ENCODE results near the gene NWD2. TPM values are rescaled to one million over a fixed set of nuclear protein-coding genes. Genes with fewer than 3 reads are reported as not detected.

The NWD2 gene
- total and polyA plus RNA-seq, 2 experiments from 2014 or later: not detected

- no peak overlapping the region for H2AFZ ChIP-seq
These were observed 222.7 kb downstream of the NWD2 start for GRCh38 chr4:37467223-37467622.

GRCh38 chr4:37467824-37468223 is 223.3 kb downstream of the NWD2 start:
- in situ Hi-C loops (cut with MboI): loop anchor here (25.0 kb wide), 1 partner anchor 319 kb away; no protein-coding TSS in a partner anchor
- Histone ChIP-seq H3K9me3 (ENCODE audit: low read depth) (no peaks in the 10 kb centered on the region), H3K27ac (no peak overlapping the region), H3K79me2 (ENCODE audit: insufficient read depth) (no peaks in the 10 kb centered on the region), H2AFZ (no peak overlapping the region), H3K4me2 (ENCODE audit: unreplicated experiment) (no peak overlapping the region), H3K9ac (no peak overlapping the region), H4K20me1 (ENCODE audit: insufficient read depth) (no peaks in the 10 kb centered on the region), H3K9me2 (ENCODE audit: insufficient read depth) (no peaks in the 10 kb centered on the region), H3K27me3 (replicated peaks; ENCODE audit: insufficient read depth) (peaks cover 6% of the 10 kb centered on the region; the same call in 1 of the 2 replicates), H3F3A (ENCODE audit: insufficient read depth) (no peaks in the 10 kb centered on the region), H3K4me3 (no peak overlapping the region), H3K36me3 (ENCODE audit: low read depth) (no peaks in the 10 kb centered on the region), H3K4me1 (ENCODE audit: insufficient read depth) (no peaks in the 10 kb centered on the region)
- no peak for DNase-seq
- no peak for TF ChIP-seq EZH2phosphoT487 (IDR thresholded peaks at IDR 0.05; ENCODE audit: insufficient read depth, low read depth)
- TF ChIP-seq EZH2 (IDR thresholded peaks at IDR 0.05; ENCODE audit: insufficient read depth, poor library complexity, severe bottlenecking): no peak
- 43 to 62% methylated on average over 4 of the region's 4 CpGs for WGBS, 2 experiments (ENCODE audit: low coverage in 1 of 2, low lambda C conversion rate in 2 of 2, missing lambda C conversion rate in 2 of 2)

More at GRCh38 chr4:37467223-37467622, 222.7 kb downstream of the NWD2 start:
- no peaks in the 10 kb centered on the region for H3K9me2 ChIP-seq (ENCODE audit: insufficient read depth)
- no peak overlapping the region for H3K4me3 ChIP-seq
- DNase-seq: no peak
- no peaks in the 10 kb centered on the region for H3K9me3 ChIP-seq (ENCODE audit: low read depth)
- no peaks in the 10 kb centered on the region for H3F3A ChIP-seq (ENCODE audit: insufficient read depth)
- no peak overlapping the region for H3K4me2 ChIP-seq (ENCODE audit: unreplicated experiment)
- peaks cover 6% of the 10 kb centered on the region; the same call in 1 of the 2 replicates for H3K27me3 ChIP-seq (replicated peaks; ENCODE audit: insufficient read depth)
- no peak for TF ChIP-seq EZH2phosphoT487 (IDR thresholded peaks at IDR 0.05; ENCODE audit: insufficient read depth, low read depth)
- no peak for TF ChIP-seq EZH2 (IDR thresholded peaks at IDR 0.05; ENCODE audit: insufficient read depth, poor library complexity, severe bottlenecking)
- H3K27ac ChIP-seq: no peak overlapping the region
- H3K9ac ChIP-seq: no peak overlapping the region
- H3K79me2 ChIP-seq (ENCODE audit: insufficient read depth): no peaks in the 10 kb centered on the region
- 16 to 25% methylated on average over 3 of the region's 3 CpGs for WGBS, 2 experiments (ENCODE audit: low coverage in 1 of 2, low lambda C conversion rate in 2 of 2, missing lambda C conversion rate in 2 of 2)
- no peaks in the 10 kb centered on the region for H3K4me1 ChIP-seq (ENCODE audit: insufficient read depth)
- in situ Hi-C loops (cut with MboI): loop anchor here (25.0 kb wide), 1 partner anchor 320 kb away; no protein-coding TSS in a partner anchor
- no peaks in the 10 kb centered on the region for H4K20me1 ChIP-seq (ENCODE audit: insufficient read depth)
- no peaks in the 10 kb centered on the region for H3K36me3 ChIP-seq (ENCODE audit: low read depth)

DNA sequence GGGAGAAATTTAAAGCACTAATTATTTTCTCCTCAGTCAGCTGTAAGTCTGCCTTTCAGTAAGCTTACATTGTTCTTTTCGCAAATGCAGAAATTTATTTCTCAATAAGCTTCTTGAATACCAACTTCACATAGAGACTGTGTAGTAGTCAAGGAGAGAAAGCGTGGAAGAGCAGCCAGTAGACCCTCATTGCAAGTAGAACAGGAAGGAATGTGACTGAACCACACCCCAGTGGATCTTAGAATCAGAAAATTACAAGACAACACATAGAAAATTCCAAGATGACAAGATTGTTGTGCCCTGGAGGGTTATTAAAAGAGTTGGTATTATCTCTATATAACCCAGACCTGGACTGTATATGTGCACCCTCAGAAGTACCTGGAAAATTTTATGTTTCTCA is 224.7 kb downstream of the NWD2 start:
- H4K20me1 ChIP-seq (ENCODE audit: insufficient read depth): no peaks in the 10 kb centered on the region
- H3K27ac ChIP-seq: no peak overlapping the region
- H2AFZ ChIP-seq: no peak overlapping the region
- no peaks in the 10 kb centered on the region for H3K36me3 ChIP-seq (ENCODE audit: low read depth)
- no peaks in the 10 kb centered on the region for H3F3A ChIP-seq (ENCODE audit: insufficient read depth)
- H3K9me3 ChIP-seq (ENCODE audit: low read depth): no peaks in the 10 kb centered on the region
- no peak overlapping the region for H3K4me2 ChIP-seq (ENCODE audit: unreplicated experiment)
- H3K9ac ChIP-seq: no peak overlapping the region
- TF ChIP-seq EZH2 (IDR thresholded peaks at IDR 0.05; ENCODE audit: insufficient read depth, poor library complexity, severe bottlenecking) (no peak), EZH2phosphoT487 (IDR thresholded peaks at IDR 0.05; ENCODE audit: insufficient read depth, low read depth) (no peak)
- no peak for DNase-seq
- no peaks in the 10 kb centered on the region for H3K79me2 ChIP-seq (ENCODE audit: insufficient read depth)
- H3K4me3 ChIP-seq: no peak overlapping the region
- peaks cover 6% of the 10 kb centered on the region; the same call in 1 of the 2 replicates for H3K27me3 ChIP-seq (replicated peaks; ENCODE audit: insufficient read depth)
- 29 to 34% methylated on average over 2 of the region's 2 CpGs for WGBS, 2 experiments (ENCODE audit: low coverage in 1 of 2, low lambda C conversion rate in 2 of 2, missing lambda C conversion rate in 2 of 2)
- no peaks in the 10 kb centered on the region for H3K4me1 ChIP-seq (ENCODE audit: insufficient read depth)
- no peaks in the 10 kb centered on the region for H3K9me2 ChIP-seq (ENCODE audit: insufficient read depth)
- in situ Hi-C loops (cut with MboI): loop anchor here (25.0 kb wide), 1 partner anchor 318 kb away; no protein-coding TSS in a partner anchor

DNA sequence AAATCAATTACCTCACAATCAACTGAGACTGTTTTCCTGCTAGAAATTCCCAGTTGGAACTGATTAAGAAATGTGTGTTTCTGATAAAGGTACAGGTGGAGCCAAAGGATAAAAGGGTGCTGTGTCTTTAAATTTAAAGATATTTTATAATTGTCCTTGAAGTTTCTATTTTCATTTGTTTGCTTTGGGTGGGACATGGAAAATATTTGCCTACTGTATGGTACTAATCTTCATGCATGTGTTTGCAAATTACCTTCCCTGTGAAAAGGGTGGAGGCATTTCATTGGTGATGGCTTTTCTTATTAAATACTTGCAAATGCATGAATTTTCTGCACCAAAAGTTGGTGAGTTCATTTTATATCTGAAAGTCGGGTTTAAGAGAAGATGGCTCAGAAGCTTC is 225.7 kb downstream of the NWD2 start:
- no peak overlapping the region for H3K27ac ChIP-seq
- no peak overlapping the region for H3K4me2 ChIP-seq (ENCODE audit: unreplicated experiment)
- H3K9me3 ChIP-seq (ENCODE audit: low read depth): no peaks in the 10 kb centered on the region
- H3F3A ChIP-seq (ENCODE audit: insufficient read depth): no peaks in the 10 kb centered on the region
- no peaks in the 10 kb centered on the region for H3K4me1 ChIP-seq (ENCODE audit: insufficient read depth)
- in situ Hi-C loops (cut with MboI): loop anchor here (25.0 kb wide), 1 partner anchor 317 kb away; no protein-coding TSS in a partner anchor
- H3K9me2 ChIP-seq (ENCODE audit: insufficient read depth): no peaks in the 10 kb centered on the region
- WGBS, 2 experiments (ENCODE audit: low coverage in 1 of 2, low lambda C conversion rate in 2 of 2, missing lambda C conversion rate in 2 of 2): 14 to 27% methylated on average over 1 of the region's 1 CpG
- peaks cover 6% of the 10 kb centered on the region; the same call in 1 of the 2 replicates for H3K27me3 ChIP-seq (replicated peaks; ENCODE audit: insufficient read depth)
- no peak overlapping the region for H3K9ac ChIP-seq
- no peaks in the 10 kb centered on the region for H4K20me1 ChIP-seq (ENCODE audit: insufficient read depth)
- H3K79me2 ChIP-seq (ENCODE audit: insufficient read depth): no peaks in the 10 kb centered on the region
- TF ChIP-seq EZH2 (IDR thresholded peaks at IDR 0.05; ENCODE audit: insufficient read depth, poor library complexity, severe bottlenecking) (no peak), EZH2phosphoT487 (IDR thresholded peaks at IDR 0.05; ENCODE audit: insufficient read depth, low read depth) (no peak)
- H3K4me3 ChIP-seq: no peak overlapping the region
- no peak for DNase-seq
- H3K36me3 ChIP-seq (ENCODE audit: low read depth): no peaks in the 10 kb centered on the region
- no peak overlapping the region for H2AFZ ChIP-seq

All from GM23248 (cell line).